Gastrocnemius medialis (tissue), 4 donors: ENCODE measurements around the gene HAUS2. TPM values are rescaled to one million over a fixed set of nuclear protein-coding genes. Genes with fewer than 3 reads are reported as not detected.

Experiments
- ATAC-seq, 2 donors: fragments of 150-250 bp; one replicate each; pipeline ENCODE4 v1.9.1; 2016
- DNase-seq, 2 donors: peaks; one replicate each; pipeline ENCODE4 v3.0.0-alpha.2; 2019
- H3K27ac ChIP-seq, 4 donors: fragments of 200-600 bp; sonication (generic); 1 replicate in 1 of 4; 2 replicates in 3 of 4; pipeline ENCODE4 v1.5.1; 2016 to 2018; ENCODE audit warnings: mild to moderate bottlenecking in 2 of 4, moderate library complexity in 1 of 4
- H3K27me3 ChIP-seq, 3 donors: fragments of 200-600 bp; sonication (generic) in 2 of 3; 1 replicate in 1 of 3; 2 replicates in 2 of 3; pipeline versions ENCODE4 v1.5.1 to v1.6.0; 2016 to 2019; ENCODE audit warnings: mild to moderate bottlenecking in 1 of 3, moderate library complexity in 1 of 3
- H3K36me3 ChIP-seq, 2 donors: fragments of 200-600 bp; sonication (generic) in 1 of 2; one replicate each; pipeline ENCODE4 v1.5.1; 2017 to 2018
- H3K4me1 ChIP-seq, 2 donors: fragments of 200-600 bp; sonication (generic) in 1 of 2; one replicate each; pipeline ENCODE4 v1.5.1; 2016 to 2017; ENCODE audit warnings: mild to moderate bottlenecking in 2 of 2
- H3K4me3 ChIP-seq, 4 donors: fragments of 200-600 bp; sonication (generic) in 3 of 4; 1 replicate in 1 of 4; 2 replicates in 3 of 4; pipeline ENCODE4 v1.5.1; 2016 to 2019; ENCODE audit warnings: mild to moderate bottlenecking in 2 of 4
- H3K9me3 ChIP-seq, 3 donors: fragments of 200-600 bp; sonication (generic) in 2 of 3; 1 replicate in 1 of 3; 2 replicates in 2 of 3; pipeline ENCODE4 v1.5.1; 2016 to 2019
- POLR2A ChIP-seq, 2 donors: fragments of 450-650 bp; IDR thresholded peaks; one replicate each; pipeline ENCODE4 v1.6.1; 2017; ENCODE audit warnings: antibody characterized with exemption in 2 of 2, mild to moderate bottlenecking in 2 of 2, moderate library complexity in 2 of 2
- in situ Hi-C, 4 donors: fragments of 200-750 bp; cut with MboI; loops; one replicate each; pipeline versions ENCODE4 v1.15.0 to v1.8.0; 2017; ENCODE audit warnings: low sequenced_read_pairs in 4 of 4
- intact Hi-C: fragments of 100-400 bp; cut with DNase I; formaldehyde crosslinking; loops from one replicate; pipeline ENCODE4 v1.15.1; 2023; ENCODE audit warnings: low total_unique reads
- total RNA-seq, 4 donors: library from RNA; depleted of rRNA; stranded (reverse); fragments of >200 nt; gene quantifications; one replicate each; pipeline versions ENCODE4 v1.1.0 to v1.2.3, GENCODE V29; 2016
- TF ChIP-seq, protein P1 (sequence below), 5 experiments: fragments of 450-650 bp in 3 of 5; fragments of 200-600 bp in 2 of 5; sonication (generic) in 2 of 5; IDR thresholded peaks in 4 of 5; conservative IDR thresholded peaks in 1 of 5; 1 replicate in 4 of 5; 2 replicates in 1 of 5; pipeline ENCODE4 v1.5.1; 2016 to 2019; ENCODE audit warnings: antibody characterized with exemption in 5 of 5, mild to moderate bottlenecking in 3 of 5, moderate library complexity in 3 of 5

HAUS2 gene
- total RNA-seq, 4 donors from 2014 or later, result 24.7 to 31.9 (median 27.8) TPM

DNA sequence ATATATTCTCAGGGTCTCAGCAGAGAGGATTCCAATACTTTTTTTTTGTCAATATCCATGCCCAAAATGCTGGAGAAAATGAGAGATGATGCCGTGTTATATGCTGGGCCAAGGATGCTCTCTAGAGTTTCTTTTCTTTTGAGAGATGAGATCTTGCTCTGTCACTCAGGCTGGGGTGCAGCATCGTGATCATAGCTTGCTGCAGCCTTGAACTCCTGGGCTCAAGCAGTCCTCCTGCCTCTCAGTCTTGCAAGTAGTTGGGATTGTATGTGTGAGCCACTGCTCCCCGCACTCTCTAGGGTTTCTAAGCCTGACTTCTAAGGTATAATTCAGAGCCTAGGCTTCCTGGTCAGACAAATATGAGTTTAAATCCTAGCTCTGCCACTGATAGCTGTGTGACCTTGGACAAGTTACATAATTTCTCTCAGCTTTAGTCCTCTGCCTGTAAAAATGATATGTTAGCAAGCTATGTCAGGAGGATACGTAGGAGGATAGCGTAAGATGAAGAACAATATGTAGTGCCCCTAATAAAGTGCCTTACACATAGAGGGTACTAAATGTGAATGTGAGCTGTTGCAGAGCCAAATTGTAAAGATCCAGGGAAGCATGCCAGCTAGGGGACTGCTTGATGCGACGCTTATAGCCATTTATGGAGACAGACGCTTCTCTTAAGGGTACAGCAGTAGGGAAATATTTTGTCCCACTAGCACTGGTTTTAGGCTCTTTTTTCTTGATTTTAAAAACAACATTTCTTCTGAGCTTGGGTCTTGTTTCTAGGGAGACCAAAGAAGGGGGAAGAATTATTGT lies 34.1 kb downstream of the HAUS2 start:
- DNase-seq, result no peak
- no peak for TF ChIP-seq POLR2A (IDR thresholded peaks at IDR 0.05)
- TF ChIP-seq, protein P1, sequence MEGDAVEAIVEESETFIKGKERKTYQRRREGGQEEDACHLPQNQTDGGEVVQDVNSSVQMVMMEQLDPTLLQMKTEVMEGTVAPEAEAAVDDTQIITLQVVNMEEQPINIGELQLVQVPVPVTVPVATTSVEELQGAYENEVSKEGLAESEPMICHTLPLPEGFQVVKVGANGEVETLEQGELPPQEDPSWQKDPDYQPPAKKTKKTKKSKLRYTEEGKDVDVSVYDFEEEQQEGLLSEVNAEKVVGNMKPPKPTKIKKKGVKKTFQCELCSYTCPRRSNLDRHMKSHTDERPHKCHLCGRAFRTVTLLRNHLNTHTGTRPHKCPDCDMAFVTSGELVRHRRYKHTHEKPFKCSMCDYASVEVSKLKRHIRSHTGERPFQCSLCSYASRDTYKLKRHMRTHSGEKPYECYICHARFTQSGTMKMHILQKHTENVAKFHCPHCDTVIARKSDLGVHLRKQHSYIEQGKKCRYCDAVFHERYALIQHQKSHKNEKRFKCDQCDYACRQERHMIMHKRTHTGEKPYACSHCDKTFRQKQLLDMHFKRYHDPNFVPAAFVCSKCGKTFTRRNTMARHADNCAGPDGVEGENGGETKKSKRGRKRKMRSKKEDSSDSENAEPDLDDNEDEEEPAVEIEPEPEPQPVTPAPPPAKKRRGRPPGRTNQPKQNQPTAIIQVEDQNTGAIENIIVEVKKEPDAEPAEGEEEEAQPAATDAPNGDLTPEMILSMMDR (IDR thresholded peaks at IDR 0.05 in 4 of 5, conservative IDR thresholded peaks at IDR 0.05 in 1 of 5), result no peak
- ATAC-seq, result no peak
- no peak overlapping the region for H3K4me3 ChIP-seq
- H3K27ac ChIP-seq, result peak overlapping the region in 2 of 4 donors; percentile 50 to 60
- in situ Hi-C loops (no loop called here), intact Hi-C loops (no loop called here)
- no peaks in the 10 kb centered on the region for H3K27me3 ChIP-seq
- H3K36me3 ChIP-seq, result no peaks in the 10 kb centered on the region
- H3K4me1 ChIP-seq, result peaks cover 0 to 28% of the 10 kb centered on the region in 2 donors
- H3K9me3 ChIP-seq, result no peaks in the 10 kb centered on the region

DNA sequence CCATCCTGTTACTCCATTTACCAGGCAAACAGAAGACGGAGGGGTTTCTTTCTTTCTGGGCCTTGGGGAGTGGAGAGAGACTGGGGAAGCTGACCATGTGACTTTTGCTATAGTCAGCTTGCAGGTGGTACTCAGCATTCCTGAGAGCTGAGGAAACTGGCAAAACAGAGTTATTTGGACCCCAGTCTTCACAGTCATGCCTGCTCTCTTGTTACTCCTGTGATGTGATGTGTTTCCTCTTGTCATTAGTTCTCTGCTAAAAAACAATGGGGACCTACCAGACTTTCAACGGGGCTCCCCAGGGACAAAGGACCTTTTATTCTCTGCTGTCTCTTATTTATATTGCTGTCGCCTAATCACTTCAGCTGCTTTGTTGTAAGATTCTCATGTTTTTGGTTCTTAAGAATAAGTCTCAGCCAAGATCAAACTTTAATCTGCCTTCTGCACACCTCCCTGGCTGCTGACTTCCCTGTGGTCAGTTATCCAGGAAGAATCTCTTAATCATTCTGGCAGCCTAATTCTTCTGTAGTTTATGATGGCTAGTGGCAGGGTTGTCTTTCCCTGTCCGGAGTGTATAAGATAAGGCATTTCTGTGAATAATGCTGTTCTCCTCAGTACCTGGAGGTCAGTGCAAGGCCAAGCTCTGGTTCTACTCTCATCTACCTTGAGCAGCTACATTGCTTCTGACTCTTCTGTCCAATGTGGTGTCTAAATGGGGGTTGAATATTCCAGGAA lies 35.6 kb downstream of the HAUS2 start:
- H3K4me1 ChIP-seq, result peaks cover 0 to 31% of the 10 kb centered on the region in 2 donors
- peak overlapping the region; percentile 12 to 50 (median 38) for H3K27ac ChIP-seq

DNA sequence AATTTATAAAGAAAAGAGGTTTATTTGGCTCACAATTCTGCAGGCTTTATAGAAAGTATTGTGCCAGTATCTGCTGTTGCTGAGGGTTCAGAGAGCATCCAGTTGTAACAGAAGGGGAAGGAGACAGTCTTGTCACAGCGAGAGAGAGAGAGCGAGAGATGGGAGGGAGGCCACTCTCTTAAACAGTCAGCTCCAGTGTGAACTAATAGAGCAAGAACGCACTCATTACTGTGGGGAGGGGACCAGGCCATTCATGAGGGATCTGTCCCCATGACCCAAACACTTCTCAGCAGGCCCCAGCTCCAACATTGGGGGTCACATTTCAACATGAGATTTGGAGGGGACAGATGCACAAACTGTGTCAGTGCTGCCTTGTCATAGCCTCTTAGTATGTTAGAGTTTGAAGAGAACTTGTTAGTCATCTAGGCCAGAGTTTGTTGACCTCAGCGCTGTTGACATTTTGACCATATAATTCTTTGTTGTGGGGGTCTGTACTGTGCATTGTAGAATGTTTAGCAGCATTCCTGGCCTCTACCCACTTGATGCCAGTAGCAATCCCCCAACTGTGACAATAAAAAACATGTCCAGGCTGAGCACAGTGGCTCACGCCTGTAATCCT lies 42.1 kb downstream of the HAUS2 start:
- no peak for DNase-seq
- Histone ChIP-seq H3K36me3 (no peaks in the 10 kb centered on the region), H3K4me3 (no peak overlapping the region), H3K4me1 (peaks cover 4 to 11% of the 10 kb centered on the region in 2 donors), H3K9me3 (no peaks in the 10 kb centered on the region), H3K27me3 (no peaks in the 10 kb centered on the region), H3K27ac (no peak overlapping the region)
- no peak for ATAC-seq
- in situ Hi-C loops (no loop called here), intact Hi-C loops (no loop called here)
- no peak for TF ChIP-seq POLR2A (IDR thresholded peaks at IDR 0.05)
- TF ChIP-seq, protein P1 (IDR thresholded peaks at IDR 0.05 in 4 of 5, conservative IDR thresholded peaks at IDR 0.05 in 1 of 5), result no peak

More for the DNA sequence above, 35.6 kb downstream of the HAUS2 start:
- TF ChIP-seq, protein P1 (IDR thresholded peaks at IDR 0.05 in 4 of 5, conservative IDR thresholded peaks at IDR 0.05 in 1 of 5), result no peak
- no peak for TF ChIP-seq POLR2A (IDR thresholded peaks at IDR 0.05)
- H3K36me3 ChIP-seq, result no peaks in the 10 kb centered on the region
- H3K9me3 ChIP-seq, result no peaks in the 10 kb centered on the region
- ATAC-seq, result no peak
- intact Hi-C loops (no loop called here), in situ Hi-C loops (no loop called here)
- no peak for DNase-seq
- no peak overlapping the region for H3K4me3 ChIP-seq
- no peaks in the 10 kb centered on the region for H3K27me3 ChIP-seq

DNA sequence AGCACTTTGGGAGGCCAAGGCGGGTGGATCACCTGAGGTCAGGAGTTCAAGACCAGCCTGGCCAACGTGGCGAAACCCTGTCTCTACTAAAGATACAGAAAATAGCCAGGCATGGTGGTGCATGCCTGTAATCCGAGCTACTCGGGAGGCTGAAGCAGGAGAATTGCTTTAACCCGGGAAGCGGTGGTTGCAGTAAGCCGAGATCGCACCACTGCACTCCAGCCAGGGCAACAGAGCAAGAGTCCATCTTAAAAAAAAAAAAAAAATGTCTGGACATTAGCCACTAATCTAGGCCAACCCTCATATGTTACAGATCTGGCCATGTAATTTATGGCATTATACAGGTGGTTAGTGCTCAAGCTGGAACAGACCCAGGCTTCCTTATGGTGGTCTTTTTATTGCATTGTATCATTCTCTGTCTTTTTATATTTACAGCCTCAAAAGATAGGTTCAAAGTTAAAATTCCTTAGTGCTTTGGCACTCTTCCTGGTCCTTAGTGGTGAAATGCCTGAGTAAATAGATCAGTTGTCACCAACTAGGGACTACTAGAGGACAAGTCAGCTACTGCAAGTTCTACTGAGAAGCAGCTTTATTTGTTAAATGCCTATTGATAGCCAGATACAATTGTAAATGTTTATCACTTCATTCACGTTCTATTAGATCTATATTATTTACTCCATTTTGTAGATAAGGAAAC lies 42.7 kb downstream of the HAUS2 start:
- ATAC-seq (no peak), DNase-seq (no peak)
- Histone ChIP-seq H3K4me3 (no peak overlapping the region), H3K9me3 (no peaks in the 10 kb centered on the region), H3K27me3 (no peaks in the 10 kb centered on the region), H3K36me3 (no peaks in the 10 kb centered on the region), H3K4me1 (peaks cover 4 to 11% of the 10 kb centered on the region in 2 donors), H3K27ac (peak overlapping the region in 1 of 4 donors; percentile 15)
- in situ Hi-C loops, result no loop called here
- no peak for TF ChIP-seq POLR2A (IDR thresholded peaks at IDR 0.05)
- TF ChIP-seq, protein P1 (IDR thresholded peaks at IDR 0.05 in 4 of 5, conservative IDR thresholded peaks at IDR 0.05 in 1 of 5), result no peak
- intact Hi-C loops, result no loop called here
